ENCODE results near the gene KIF26B.

Gene KIF26B

GRCh38 chr1:245512980-245513578 lies 358.3 kb downstream of the KIF26B start:
- peak overlapping the region; percentile 20 for H3K4me3 ChIP-seq (ENCODE audit: low read depth, low read length)
- in situ Hi-C loops (cut with HindIII; ENCODE audit: low pct_ligation_motif_present, low sequenced_read_pairs), result no loop called here
- H3K27ac ChIP-seq, result no peak overlapping the region
- no peak for DNase-seq
- no peaks in the 10 kb centered on the region for H3K27me3 ChIP-seq (replicated peaks)
- TF ChIP-seq CTCF (IDR thresholded peaks at IDR 0.05; ENCODE audit: low read depth, low read length, missing control alignments), result peak; percentile 42
- no peaks in the 10 kb centered on the region for H3K36me3 ChIP-seq (replicated peaks)

- no peaks in the 10 kb centered on the region for H3K36me3 ChIP-seq (replicated peaks)
- DNase-seq, result no peak
- H3K27ac ChIP-seq, result no peak overlapping the region
- no peaks in the 10 kb centered on the region for H3K27me3 ChIP-seq (replicated peaks)
- peak; percentile 22 for TF ChIP-seq CTCF (IDR thresholded peaks at IDR 0.05; ENCODE audit: low read depth, low read length, missing control alignments)
- H3K4me3 ChIP-seq (ENCODE audit: low read depth, low read length), result no peak overlapping the region
- in situ Hi-C loops (cut with HindIII; ENCODE audit: low pct_ligation_motif_present, low sequenced_read_pairs), result no loop called here
These were observed 361.5 kb downstream of the KIF26B start for GRCh38 chr1:245516284-245516759.

- DNase-seq, result no peak
- H3K27me3 ChIP-seq (replicated peaks), result no peaks in the 10 kb centered on the region
- no peak for TF ChIP-seq CTCF (IDR thresholded peaks at IDR 0.05; ENCODE audit: low read depth, low read length, missing control alignments)
- in situ Hi-C loops (cut with HindIII; ENCODE audit: low pct_ligation_motif_present, low sequenced_read_pairs), result no loop called here
- no peak overlapping the region for H3K4me3 ChIP-seq (ENCODE audit: low read depth, low read length)
- no peaks in the 10 kb centered on the region for H3K36me3 ChIP-seq (replicated peaks)
- no peak overlapping the region for H3K27ac ChIP-seq
These were observed 365.8 kb downstream of the KIF26B start for GRCh38 chr1:245520611-245521010.

GRCh38 chr1:245526141-245526540 lies 371.4 kb downstream of the KIF26B start:
- no peak overlapping the region for H3K4me3 ChIP-seq (ENCODE audit: low read depth, low read length)
- in situ Hi-C loops (cut with HindIII; ENCODE audit: low pct_ligation_motif_present, low sequenced_read_pairs), result no loop called here
- H3K36me3 ChIP-seq (replicated peaks), result no peaks in the 10 kb centered on the region
- no peak for TF ChIP-seq CTCF (IDR thresholded peaks at IDR 0.05; ENCODE audit: low read depth, low read length, missing control alignments)
- no peaks in the 10 kb centered on the region for H3K27me3 ChIP-seq (replicated peaks)
- DNase-seq, result no peak
- no peak overlapping the region for H3K27ac ChIP-seq

- no peaks in the 10 kb centered on the region for H3K36me3 ChIP-seq (replicated peaks)
- DNase-seq, result no peak
- H3K27ac ChIP-seq, result no peak overlapping the region
- no peak for TF ChIP-seq CTCF (IDR thresholded peaks at IDR 0.05; ENCODE audit: low read depth, low read length, missing control alignments)
- H3K27me3 ChIP-seq (replicated peaks), result no peaks in the 10 kb centered on the region
- in situ Hi-C loops (cut with HindIII; ENCODE audit: low pct_ligation_motif_present, low sequenced_read_pairs), result no loop called here
- no peak overlapping the region for H3K4me3 ChIP-seq (ENCODE audit: low read depth, low read length)
These were observed 373.5 kb downstream of the KIF26B start for GRCh38 chr1:245528258-245528635.

GRCh38 chr1:245530937-245531336 lies 376.2 kb downstream of the KIF26B start:
- Histone ChIP-seq H3K4me3 (ENCODE audit: low read depth, low read length) (no peak overlapping the region), H3K36me3 (replicated peaks) (no peaks in the 10 kb centered on the region), H3K27ac (no peak overlapping the region), H3K27me3 (replicated peaks) (no peaks in the 10 kb centered on the region)
- no peak for DNase-seq
- no peak for TF ChIP-seq CTCF (IDR thresholded peaks at IDR 0.05; ENCODE audit: low read depth, low read length, missing control alignments)
- in situ Hi-C loops (cut with HindIII; ENCODE audit: low pct_ligation_motif_present, low sequenced_read_pairs), result no loop called here

Data from brain microvascular endothelial cell (primary cell).